ENCODE results near the gene HIRA.

Gene HIRA

GRCh38 chr22:19354201-19354600 is 77.3 kb downstream of the HIRA start:
- H3K9me3 ChIP-seq (ENCODE audit: control insufficient read depth, insufficient read depth, low read length), result no peaks in the 10 kb centered on the region
- no peak overlapping the region for H3K9ac ChIP-seq (ENCODE audit: low read depth, low read length)
- H3K4me3 ChIP-seq (ENCODE audit: low read depth, low read length), result no peak overlapping the region
- H3K4me1 ChIP-seq (ENCODE audit: control insufficient read depth, insufficient read depth, low read length), result no peaks in the 10 kb centered on the region
- H3K27me3 ChIP-seq (ENCODE audit: control insufficient read depth, insufficient read depth, low read length), result no peaks in the 10 kb centered on the region
- peaks cover 73% of the 10 kb centered on the region for H3K36me3 ChIP-seq (ENCODE audit: control insufficient read depth, insufficient read depth, low read length)

- Histone ChIP-seq H3K27me3 (ENCODE audit: control insufficient read depth, insufficient read depth, low read length) (no peaks in the 10 kb centered on the region), H3K9me3 (ENCODE audit: control insufficient read depth, insufficient read depth, low read length) (no peaks in the 10 kb centered on the region), H3K4me1 (ENCODE audit: control insufficient read depth, insufficient read depth, low read length) (no peaks in the 10 kb centered on the region), H3K36me3 (ENCODE audit: control insufficient read depth, insufficient read depth, low read length) (peaks cover 67% of the 10 kb centered on the region), H3K9ac (ENCODE audit: low read depth, low read length) (no peak overlapping the region), H3K4me3 (ENCODE audit: low read depth, low read length) (no peak overlapping the region)
These were observed 78.0 kb downstream of the HIRA start for GRCh38 chr22:19353363-19354131.

GRCh38 chr22:19352766-19353165 is 78.8 kb downstream of the HIRA start:
- Histone ChIP-seq H3K9me3 (ENCODE audit: control insufficient read depth, insufficient read depth, low read length) (no peaks in the 10 kb centered on the region), H3K9ac (ENCODE audit: low read depth, low read length) (no peak overlapping the region), H3K27me3 (ENCODE audit: control insufficient read depth, insufficient read depth, low read length) (no peaks in the 10 kb centered on the region), H3K36me3 (ENCODE audit: control insufficient read depth, insufficient read depth, low read length) (peaks cover 61% of the 10 kb centered on the region), H3K4me1 (ENCODE audit: control insufficient read depth, insufficient read depth, low read length) (no peaks in the 10 kb centered on the region), H3K4me3 (ENCODE audit: low read depth, low read length) (no peak overlapping the region)

GRCh38 chr22:19352217-19352616 is 79.3 kb downstream of the HIRA start:
- Histone ChIP-seq H3K4me1 (ENCODE audit: control insufficient read depth, insufficient read depth, low read length) (no peaks in the 10 kb centered on the region), H3K36me3 (ENCODE audit: control insufficient read depth, insufficient read depth, low read length) (peaks cover 56% of the 10 kb centered on the region), H3K4me3 (ENCODE audit: low read depth, low read length) (no peak overlapping the region), H3K27me3 (ENCODE audit: control insufficient read depth, insufficient read depth, low read length) (no peaks in the 10 kb centered on the region), H3K9ac (ENCODE audit: low read depth, low read length) (no peak overlapping the region), H3K9me3 (ENCODE audit: control insufficient read depth, insufficient read depth, low read length) (no peaks in the 10 kb centered on the region)

- H3K4me3 ChIP-seq (ENCODE audit: low read depth, low read length), result no peak overlapping the region
These were observed 79.9 kb downstream of the HIRA start for GRCh38 chr22:19351604-19352003.

GRCh38 chr22:19350947-19351346 is 80.6 kb downstream of the HIRA start:
- peaks cover 50% of the 10 kb centered on the region for H3K36me3 ChIP-seq (ENCODE audit: control insufficient read depth, insufficient read depth, low read length)

More at GRCh38 chr22:19351604-19352003, 79.9 kb downstream of the HIRA start:
- Histone ChIP-seq H3K9me3 (ENCODE audit: control insufficient read depth, insufficient read depth, low read length) (no peaks in the 10 kb centered on the region), H3K4me1 (ENCODE audit: control insufficient read depth, insufficient read depth, low read length) (no peaks in the 10 kb centered on the region), H3K36me3 (ENCODE audit: control insufficient read depth, insufficient read depth, low read length) (peaks cover 52% of the 10 kb centered on the region), H3K9ac (ENCODE audit: low read depth, low read length) (no peak overlapping the region), H3K27me3 (ENCODE audit: control insufficient read depth, insufficient read depth, low read length) (no peaks in the 10 kb centered on the region)

GRCh38 chr22:19350476-19350859 is 81.1 kb downstream of the HIRA start:
- H3K36me3 ChIP-seq (ENCODE audit: control insufficient read depth, insufficient read depth, low read length), result peaks cover 50% of the 10 kb centered on the region
- no peak overlapping the region for H3K9ac ChIP-seq (ENCODE audit: low read depth, low read length)
- H3K4me1 ChIP-seq (ENCODE audit: control insufficient read depth, insufficient read depth, low read length), result no peaks in the 10 kb centered on the region
- no peaks in the 10 kb centered on the region for H3K27me3 ChIP-seq (ENCODE audit: control insufficient read depth, insufficient read depth, low read length)
- no peaks in the 10 kb centered on the region for H3K9me3 ChIP-seq (ENCODE audit: control insufficient read depth, insufficient read depth, low read length)
- H3K4me3 ChIP-seq (ENCODE audit: low read depth, low read length), result no peak overlapping the region

More at GRCh38 chr22:19350947-19351346, 80.6 kb downstream of the HIRA start:
- no peak overlapping the region for H3K4me3 ChIP-seq (ENCODE audit: low read depth, low read length)
- no peaks in the 10 kb centered on the region for H3K9me3 ChIP-seq (ENCODE audit: control insufficient read depth, insufficient read depth, low read length)
- H3K4me1 ChIP-seq (ENCODE audit: control insufficient read depth, insufficient read depth, low read length), result no peaks in the 10 kb centered on the region
- no peaks in the 10 kb centered on the region for H3K27me3 ChIP-seq (ENCODE audit: control insufficient read depth, insufficient read depth, low read length)
- no peak overlapping the region for H3K9ac ChIP-seq (ENCODE audit: low read depth, low read length)

GRCh38 chr22:19349778-19350475 is 81.6 kb downstream of the HIRA start:
- Histone ChIP-seq H3K4me3 (ENCODE audit: low read depth, low read length) (no peak overlapping the region), H3K36me3 (ENCODE audit: control insufficient read depth, insufficient read depth, low read length) (peaks cover 49% of the 10 kb centered on the region), H3K27me3 (ENCODE audit: control insufficient read depth, insufficient read depth, low read length) (no peaks in the 10 kb centered on the region), H3K9me3 (ENCODE audit: control insufficient read depth, insufficient read depth, low read length) (no peaks in the 10 kb centered on the region), H3K4me1 (ENCODE audit: control insufficient read depth, insufficient read depth, low read length) (no peaks in the 10 kb centered on the region), H3K9ac (ENCODE audit: low read depth, low read length) (no peak overlapping the region)

- Histone ChIP-seq H3K27me3 (ENCODE audit: control insufficient read depth, insufficient read depth, low read length) (no peaks in the 10 kb centered on the region), H3K9ac (ENCODE audit: low read depth, low read length) (no peak overlapping the region), H3K9me3 (ENCODE audit: control insufficient read depth, insufficient read depth, low read length) (no peaks in the 10 kb centered on the region), H3K36me3 (ENCODE audit: control insufficient read depth, insufficient read depth, low read length) (peaks cover 32% of the 10 kb centered on the region), H3K4me1 (ENCODE audit: control insufficient read depth, insufficient read depth, low read length) (no peaks in the 10 kb centered on the region), H3K4me3 (ENCODE audit: low read depth, low read length) (no peak overlapping the region)
These were observed 84.8 kb downstream of the HIRA start for GRCh38 chr22:19346677-19347265.

GRCh38 chr22:19344420-19344819 is 87.1 kb downstream of the HIRA start:
- Histone ChIP-seq H3K36me3 (ENCODE audit: control insufficient read depth, insufficient read depth, low read length) (peaks cover 16% of the 10 kb centered on the region), H3K27me3 (ENCODE audit: control insufficient read depth, insufficient read depth, low read length) (no peaks in the 10 kb centered on the region), H3K9ac (ENCODE audit: low read depth, low read length) (no peak overlapping the region), H3K4me3 (ENCODE audit: low read depth, low read length) (no peak overlapping the region), H3K9me3 (ENCODE audit: control insufficient read depth, insufficient read depth, low read length) (no peaks in the 10 kb centered on the region), H3K4me1 (ENCODE audit: control insufficient read depth, insufficient read depth, low read length) (no peaks in the 10 kb centered on the region)

- H3K4me1 ChIP-seq (ENCODE audit: control insufficient read depth, insufficient read depth, low read length), result no peaks in the 10 kb centered on the region
- no peaks in the 10 kb centered on the region for H3K9me3 ChIP-seq (ENCODE audit: control insufficient read depth, insufficient read depth, low read length)
- no peaks in the 10 kb centered on the region for H3K27me3 ChIP-seq (ENCODE audit: control insufficient read depth, insufficient read depth, low read length)
- no peak overlapping the region for H3K9ac ChIP-seq (ENCODE audit: low read depth, low read length)
- peaks cover 16% of the 10 kb centered on the region for H3K36me3 ChIP-seq (ENCODE audit: control insufficient read depth, insufficient read depth, low read length)
- no peak overlapping the region for H3K4me3 ChIP-seq (ENCODE audit: low read depth, low read length)
These were observed 88.1 kb downstream of the HIRA start for GRCh38 chr22:19343470-19343869.

- Histone ChIP-seq H3K36me3 (ENCODE audit: control insufficient read depth, insufficient read depth, low read length) (peaks cover 15% of the 10 kb centered on the region), H3K9ac (ENCODE audit: low read depth, low read length) (no peak overlapping the region), H3K4me1 (ENCODE audit: control insufficient read depth, insufficient read depth, low read length) (no peaks in the 10 kb centered on the region), H3K27me3 (ENCODE audit: control insufficient read depth, insufficient read depth, low read length) (no peaks in the 10 kb centered on the region), H3K9me3 (ENCODE audit: control insufficient read depth, insufficient read depth, low read length) (no peaks in the 10 kb centered on the region), H3K4me3 (ENCODE audit: low read depth, low read length) (no peak overlapping the region)
These were observed 90.0 kb downstream of the HIRA start for GRCh38 chr22:19341500-19341899.

All from iPS-15b (cell line).